Nephron (organoid): Measurements from ENCODE around the gene HRC.

Source experiments
- H3K27ac Mint-ChIP-seq, 3 experiments: 2 replicates each; pipeline ENCODE4 v1.8.0; 2020; ENCODE audit warnings: mixed read lengths in 3 of 3, mild to moderate bottlenecking in 2 of 3, moderate library complexity in 1 of 3
- H3K27me3 Mint-ChIP-seq: 2 replicates; pipeline ENCODE4 v1.8.0; 2021; ENCODE audit warnings: low read depth, mild to moderate bottlenecking, moderate library complexity, mixed read lengths
- H3K36me3 Mint-ChIP-seq: 2 replicates; pipeline ENCODE4 v1.8.0; 2020; ENCODE audit warnings: low read depth, mixed read lengths
- H3K4me1 Mint-ChIP-seq: 2 replicates; pipeline ENCODE4 v1.8.0; 2020; ENCODE audit warnings: mixed read lengths
- H3K4me3 Mint-ChIP-seq, 3 experiments: 2 replicates each; pipeline ENCODE4 v1.8.0; 2020; ENCODE audit warnings: mild to moderate bottlenecking in 3 of 3, mixed read lengths in 3 of 3, moderate library complexity in 2 of 3
- H3K9me3 Mint-ChIP-seq: 2 replicates; pipeline ENCODE4 v1.8.0; 2020; ENCODE audit warnings: mixed read lengths
- TF ChIP-seq, protein P1 (sequence below), 3 experiments: fragments of 200-600 bp; sonication (generic); IDR thresholded peaks; one replicate each; pipeline ENCODE4 v1.5.0; 2021; ENCODE audit warnings: antibody characterized with exemption in 3 of 3; ENCODE audit not compliant: unreplicated experiment in 3 of 3

The HRC gene

DNA sequence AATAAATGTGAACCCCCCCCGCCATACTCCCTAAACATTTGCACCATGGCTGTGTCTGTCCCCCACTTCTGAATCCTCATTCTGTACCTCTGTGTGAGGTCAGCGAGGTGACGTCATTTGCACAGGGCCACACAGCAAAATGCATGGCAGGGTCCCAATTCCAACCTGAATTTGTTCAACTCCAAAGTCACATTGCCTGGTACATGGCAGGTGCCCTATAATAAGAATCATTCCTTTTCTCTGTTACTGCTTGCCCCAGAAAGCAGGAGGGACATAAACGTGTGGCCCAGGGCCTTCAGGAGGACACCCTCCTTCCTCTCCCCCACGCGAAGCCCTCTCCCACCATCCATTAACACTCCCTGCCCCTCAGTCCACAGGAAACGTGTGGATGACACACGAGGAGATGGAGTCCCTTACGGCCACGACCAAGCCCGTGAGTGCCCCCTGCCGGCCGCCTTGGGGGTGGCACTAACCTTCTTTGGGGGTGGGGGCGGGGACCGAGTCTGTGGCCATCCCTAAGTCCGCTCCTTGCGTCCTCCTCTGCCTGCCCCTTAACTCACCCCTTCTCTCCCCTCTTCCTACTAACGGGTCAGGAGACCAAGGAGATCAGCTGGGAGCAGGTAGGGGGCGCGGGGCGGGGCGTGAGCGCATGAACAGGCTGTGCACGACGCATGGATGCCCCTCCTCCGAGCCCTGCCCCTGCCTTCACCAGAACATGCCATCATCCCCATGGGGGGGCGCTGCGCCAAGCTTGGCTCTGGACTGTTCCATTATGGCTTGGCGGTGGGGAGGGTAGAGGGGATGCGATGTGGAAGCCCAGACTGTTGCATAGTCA is 9.4 kb downstream of the HRC start:
- Mint-ChIP-seq H3K27ac (peak overlapping the region; percentile 5 to 68 (median 43)), H3K27me3 (peaks cover 6% of the 10 kb centered on the region), H3K9me3 (no peaks in the 10 kb centered on the region), H3K4me1 (peaks cover 44% of the 10 kb centered on the region), H3K36me3 (no peaks in the 10 kb centered on the region), H3K4me3 (peak overlapping the region; percentile 56 to 77 (median 62))
- TF ChIP-seq, protein P1, sequence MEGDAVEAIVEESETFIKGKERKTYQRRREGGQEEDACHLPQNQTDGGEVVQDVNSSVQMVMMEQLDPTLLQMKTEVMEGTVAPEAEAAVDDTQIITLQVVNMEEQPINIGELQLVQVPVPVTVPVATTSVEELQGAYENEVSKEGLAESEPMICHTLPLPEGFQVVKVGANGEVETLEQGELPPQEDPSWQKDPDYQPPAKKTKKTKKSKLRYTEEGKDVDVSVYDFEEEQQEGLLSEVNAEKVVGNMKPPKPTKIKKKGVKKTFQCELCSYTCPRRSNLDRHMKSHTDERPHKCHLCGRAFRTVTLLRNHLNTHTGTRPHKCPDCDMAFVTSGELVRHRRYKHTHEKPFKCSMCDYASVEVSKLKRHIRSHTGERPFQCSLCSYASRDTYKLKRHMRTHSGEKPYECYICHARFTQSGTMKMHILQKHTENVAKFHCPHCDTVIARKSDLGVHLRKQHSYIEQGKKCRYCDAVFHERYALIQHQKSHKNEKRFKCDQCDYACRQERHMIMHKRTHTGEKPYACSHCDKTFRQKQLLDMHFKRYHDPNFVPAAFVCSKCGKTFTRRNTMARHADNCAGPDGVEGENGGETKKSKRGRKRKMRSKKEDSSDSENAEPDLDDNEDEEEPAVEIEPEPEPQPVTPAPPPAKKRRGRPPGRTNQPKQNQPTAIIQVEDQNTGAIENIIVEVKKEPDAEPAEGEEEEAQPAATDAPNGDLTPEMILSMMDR (IDR thresholded peaks at IDR 0.05; ENCODE audit: unreplicated experiment in 3 of 3) = peak; percentile 88 to 97 (median 95)

DNA sequence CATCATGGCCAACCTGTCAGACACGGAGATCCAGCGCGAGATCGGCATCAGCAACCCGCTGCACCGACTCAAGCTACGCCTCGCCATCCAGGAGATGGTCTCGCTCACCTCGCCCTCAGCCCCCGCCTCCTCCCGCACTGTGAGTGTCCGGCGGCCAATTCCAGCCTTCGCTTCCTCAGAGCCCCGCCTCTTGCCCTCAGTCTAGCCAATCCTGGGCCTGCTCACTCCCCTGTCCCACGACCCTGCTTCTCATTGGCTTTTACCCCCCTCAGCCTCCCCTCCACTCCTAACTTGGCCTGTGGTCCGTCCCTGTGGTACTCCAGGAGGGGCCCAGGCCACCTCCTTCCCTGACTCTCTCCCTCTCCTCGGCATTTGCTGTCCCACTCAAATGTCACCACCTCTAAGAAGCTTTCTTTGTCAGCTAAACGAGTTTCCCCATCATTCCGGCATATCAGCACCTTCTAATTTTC is 12.3 kb downstream of the HRC start:
- H3K4me3 Mint-ChIP-seq = peak overlapping the region; percentile 87 to 97 (median 90)
- H3K36me3 Mint-ChIP-seq = no peaks in the 10 kb centered on the region
- peaks cover 6% of the 10 kb centered on the region for H3K27me3 Mint-ChIP-seq
- peaks cover 35% of the 10 kb centered on the region for H3K4me1 Mint-ChIP-seq
- H3K27ac Mint-ChIP-seq = peak overlapping the region; percentile 8 to 68 (median 63)
- TF ChIP-seq, protein P1 (IDR thresholded peaks at IDR 0.05; ENCODE audit: unreplicated experiment in 3 of 3) = no peak
- no peaks in the 10 kb centered on the region for H3K9me3 Mint-ChIP-seq

DNA sequence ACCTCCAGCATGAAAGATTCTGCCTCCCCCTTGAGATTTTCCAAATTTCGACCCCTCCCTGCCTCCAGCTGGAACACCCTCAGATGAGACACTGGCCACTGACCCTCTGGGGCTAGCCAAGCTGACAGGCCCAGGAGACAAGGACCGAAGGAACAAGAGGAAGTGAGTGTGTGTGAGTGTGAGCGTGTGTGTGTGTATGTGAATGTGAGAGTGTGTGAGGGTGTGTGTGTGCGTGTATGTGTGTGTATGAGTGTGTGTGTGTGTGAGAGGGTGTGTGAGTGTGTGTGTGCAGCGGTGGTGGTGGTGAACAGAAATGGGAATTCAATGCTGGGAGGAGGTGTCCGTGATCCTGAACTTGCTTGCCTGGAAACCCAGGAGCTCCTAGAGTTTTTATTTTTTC is 13.8 kb downstream of the HRC start:
- peaks cover 6% of the 10 kb centered on the region for H3K27me3 Mint-ChIP-seq
- no peak overlapping the region for H3K27ac Mint-ChIP-seq
- H3K9me3 Mint-ChIP-seq = peaks cover 4% of the 10 kb centered on the region
- TF ChIP-seq, protein P1 (IDR thresholded peaks at IDR 0.05; ENCODE audit: unreplicated experiment in 3 of 3) = no peak
- peak overlapping the region; percentile 67 to 79 (median 77) for H3K4me3 Mint-ChIP-seq
- H3K36me3 Mint-ChIP-seq = peaks cover 10% of the 10 kb centered on the region
- H3K4me1 Mint-ChIP-seq = peaks cover 38% of the 10 kb centered on the region

DNA sequence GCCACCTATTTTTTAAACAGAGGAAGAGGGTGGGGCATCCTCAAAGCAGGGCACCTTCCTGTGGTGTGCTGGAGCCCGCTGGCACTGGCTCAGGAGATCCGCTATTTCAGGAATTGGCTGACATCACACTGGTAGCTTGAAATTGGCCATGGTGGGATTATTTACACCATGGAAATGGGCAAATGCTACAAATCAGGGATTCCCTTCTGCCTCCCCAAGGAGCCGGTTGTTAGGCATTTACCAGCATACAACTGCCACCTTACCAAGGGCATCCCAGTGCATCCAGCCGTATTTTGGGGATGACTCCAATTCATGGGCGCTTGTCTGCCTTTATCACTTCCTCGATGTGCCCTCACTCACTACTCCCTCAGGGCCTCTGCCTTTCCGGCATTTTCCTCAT is 14.2 kb downstream of the HRC start:
- H3K27me3 Mint-ChIP-seq = peaks cover 6% of the 10 kb centered on the region
- peak overlapping the region; percentile 67 to 79 (median 77) for H3K4me3 Mint-ChIP-seq
- peaks cover 12% of the 10 kb centered on the region for H3K36me3 Mint-ChIP-seq
- TF ChIP-seq, protein P1 (IDR thresholded peaks at IDR 0.05; ENCODE audit: unreplicated experiment in 3 of 3) = no peak
- H3K9me3 Mint-ChIP-seq = peaks cover 4% of the 10 kb centered on the region
- peaks cover 34% of the 10 kb centered on the region for H3K4me1 Mint-ChIP-seq
- H3K27ac Mint-ChIP-seq = no peak overlapping the region

DNA sequence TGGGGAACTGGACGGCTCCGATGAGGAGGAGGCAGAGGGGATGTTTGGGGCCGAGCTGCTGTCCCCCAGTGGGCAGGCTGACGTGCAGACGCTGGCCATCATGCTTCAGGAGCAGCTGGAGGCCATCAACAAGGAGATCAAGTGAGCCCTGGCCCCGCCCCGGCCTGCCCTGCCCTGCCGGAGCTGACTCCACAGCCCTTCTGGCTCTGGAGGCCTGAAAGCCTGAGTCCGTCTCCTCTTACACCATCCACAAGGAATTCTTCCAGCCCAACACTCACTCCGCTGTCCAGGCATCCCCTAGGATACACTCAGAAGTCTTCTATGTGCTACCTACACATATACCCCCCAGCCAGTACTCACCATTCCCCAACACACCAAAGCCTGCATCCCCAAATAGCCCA is 18.4 kb downstream of the HRC start:
- Mint-ChIP-seq H3K27ac (no peak overlapping the region), H3K36me3 (peaks cover 33% of the 10 kb centered on the region), H3K4me1 (peaks cover 15% of the 10 kb centered on the region), H3K4me3 (peak overlapping the region in 1 of 3 experiments; percentile 17), H3K27me3 (peaks cover 6% of the 10 kb centered on the region), H3K9me3 (peaks cover 4% of the 10 kb centered on the region)
- TF ChIP-seq, protein P1 (IDR thresholded peaks at IDR 0.05; ENCODE audit: unreplicated experiment in 3 of 3) = no peak
